ENCODE measurements around the gene TMCC1.
"Not testable (repeated sequence)": the region's sequence is repeated elsewhere in the genome, so short reads cannot be mapped to it uniquely, and the experiment has no call there.

Gene TMCC1

DNA sequence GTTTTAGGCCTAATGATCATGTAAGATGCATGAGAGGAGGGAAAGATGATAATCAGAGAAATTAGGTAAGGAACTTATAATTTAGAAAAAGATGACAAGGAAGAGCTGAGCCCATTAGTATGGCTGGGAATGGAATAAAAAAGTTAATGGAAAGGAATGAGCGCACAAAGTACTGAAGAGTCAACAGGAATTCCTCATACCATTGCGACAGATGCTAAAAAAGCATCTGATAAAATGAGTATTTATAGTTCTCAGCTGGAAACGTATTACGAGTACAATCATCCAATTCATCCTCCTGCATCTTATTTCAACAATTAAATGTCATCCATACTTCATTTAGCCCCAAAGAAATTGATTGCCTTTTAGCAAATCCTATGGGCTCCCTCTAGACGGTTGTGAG, 58.9 kb downstream of the TMCC1 start:
- DNase-seq: no peak

DNA sequence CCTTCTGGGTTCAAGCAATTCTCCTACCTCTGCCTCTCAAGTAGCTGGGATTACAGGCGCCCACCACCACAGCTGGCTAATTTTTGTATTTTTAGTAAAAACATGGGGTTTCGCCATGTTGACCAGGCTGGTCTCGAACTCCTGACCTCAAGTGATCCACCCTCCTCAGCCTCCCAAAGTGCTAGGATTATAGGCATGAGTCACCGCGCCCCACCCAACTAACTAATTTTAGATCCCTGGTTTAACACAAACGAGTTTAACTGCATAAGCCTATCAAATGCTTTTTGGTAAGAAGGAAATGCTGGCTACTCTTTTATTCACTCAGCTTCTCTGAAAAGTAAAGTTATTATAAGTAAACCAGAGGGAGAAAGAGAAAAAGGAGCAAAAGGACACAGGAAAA, 61.6 kb downstream of the TMCC1 start:
- DNase-seq: not testable (repeated sequence)

DNA sequence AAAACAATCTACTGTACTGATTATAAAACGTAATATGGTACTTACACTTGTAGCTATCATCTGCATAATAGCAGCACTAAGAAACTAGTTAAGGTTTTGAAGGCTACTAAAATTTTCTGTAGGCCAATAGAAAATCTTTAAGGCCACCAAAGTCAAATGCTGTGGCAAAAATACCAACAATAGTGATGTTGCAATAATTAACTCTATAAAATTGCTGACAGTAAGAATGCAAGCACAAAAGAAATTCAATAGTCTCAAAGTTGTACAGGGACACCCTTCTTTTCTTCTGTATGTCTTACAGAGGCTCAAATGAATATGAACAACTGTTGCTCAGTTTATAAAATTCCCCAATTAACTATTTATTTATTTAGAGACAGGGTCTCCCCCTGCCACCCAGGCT, 62.0 kb downstream of the TMCC1 start:
- no peak for DNase-seq

DNA sequence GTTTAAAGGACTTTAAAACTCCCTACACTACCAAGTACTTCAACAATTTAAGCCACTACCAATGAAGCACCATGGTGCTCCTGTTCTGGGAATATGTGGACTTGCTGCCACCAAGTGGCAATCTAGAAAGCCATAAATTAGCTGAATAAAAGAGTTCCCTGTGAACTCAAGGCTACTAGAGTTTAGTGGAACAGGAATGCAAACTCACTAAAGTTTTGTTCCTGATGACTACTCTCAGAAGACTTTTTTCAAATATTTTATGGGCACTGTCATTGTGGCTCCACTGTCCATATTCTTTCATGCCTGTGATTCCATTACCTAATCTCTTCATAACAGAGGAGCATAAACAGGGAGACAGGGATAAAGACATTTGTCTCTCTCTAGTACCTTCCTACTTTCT, 63.9 kb downstream of the TMCC1 start:
- DNase-seq: no peak

DNA sequence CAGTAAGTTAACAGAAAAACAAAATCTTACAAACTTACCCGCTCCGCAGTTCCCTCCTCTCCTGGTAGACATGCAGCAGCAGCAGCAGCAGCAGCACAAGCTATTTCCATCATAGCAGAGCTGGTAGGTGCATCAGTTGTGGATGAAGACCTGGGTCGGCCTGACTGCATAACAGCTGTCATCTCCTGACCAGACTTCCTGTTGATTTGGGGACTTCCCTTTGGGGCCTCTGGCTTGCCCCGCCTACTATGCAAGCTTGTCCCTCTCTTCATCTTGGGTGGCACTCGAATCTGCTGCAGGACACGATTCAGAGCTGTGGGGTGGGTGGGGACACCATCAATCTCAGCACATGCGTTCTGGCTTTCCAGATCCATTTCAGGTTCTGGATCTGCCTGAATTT, 65.7 kb downstream of the TMCC1 start:
- no peak for DNase-seq

DNA sequence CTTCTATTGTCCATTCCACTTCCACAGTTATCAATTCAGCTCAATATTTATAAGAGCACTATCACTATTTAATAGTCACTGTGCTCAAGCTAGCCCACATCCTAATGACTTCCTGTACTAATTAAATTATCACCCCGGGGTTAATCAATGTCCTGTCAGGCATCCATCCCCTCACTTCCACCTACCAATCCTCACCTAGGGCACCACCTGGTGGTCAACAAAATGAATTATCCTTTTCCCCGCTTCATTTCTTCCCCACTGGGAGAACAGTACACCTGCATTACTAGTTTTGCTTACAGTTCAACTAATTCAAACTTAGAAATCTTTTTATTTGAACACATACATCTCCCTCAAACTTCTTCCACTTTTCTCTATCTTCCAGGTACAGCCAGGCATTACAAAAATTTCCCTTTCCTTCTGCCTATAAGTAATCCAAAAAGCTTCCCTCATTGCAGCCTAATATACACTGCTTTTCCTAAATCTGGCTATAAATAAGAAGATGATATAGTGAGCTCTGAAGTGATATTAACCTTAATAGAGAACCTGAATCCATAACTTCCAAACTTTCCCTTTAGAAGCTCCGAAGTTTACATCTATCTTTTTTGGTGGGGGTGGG, 68.5 kb downstream of the TMCC1 start:
- DNase-seq: peak; percentile 12

DNA sequence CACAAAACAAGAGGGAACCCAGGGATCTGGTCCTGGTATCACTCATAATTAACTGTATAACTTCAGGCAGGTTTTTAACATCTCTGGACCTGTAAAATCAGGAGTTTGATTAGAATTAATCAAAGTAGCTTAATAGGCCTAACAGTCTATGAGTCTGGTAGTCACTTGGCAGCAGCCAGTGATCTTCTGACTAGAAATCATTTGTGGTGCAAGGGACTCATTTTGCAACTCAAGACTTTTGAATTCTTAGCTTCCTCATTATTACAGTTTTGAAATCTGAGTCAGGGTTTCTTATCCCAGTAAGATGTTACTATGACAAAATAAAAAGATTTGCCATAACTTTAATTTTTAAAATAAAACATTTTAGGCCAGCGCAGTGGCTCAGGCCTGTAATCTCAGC, 70.8 kb downstream of the TMCC1 start:
- no peak for DNase-seq

DNA sequence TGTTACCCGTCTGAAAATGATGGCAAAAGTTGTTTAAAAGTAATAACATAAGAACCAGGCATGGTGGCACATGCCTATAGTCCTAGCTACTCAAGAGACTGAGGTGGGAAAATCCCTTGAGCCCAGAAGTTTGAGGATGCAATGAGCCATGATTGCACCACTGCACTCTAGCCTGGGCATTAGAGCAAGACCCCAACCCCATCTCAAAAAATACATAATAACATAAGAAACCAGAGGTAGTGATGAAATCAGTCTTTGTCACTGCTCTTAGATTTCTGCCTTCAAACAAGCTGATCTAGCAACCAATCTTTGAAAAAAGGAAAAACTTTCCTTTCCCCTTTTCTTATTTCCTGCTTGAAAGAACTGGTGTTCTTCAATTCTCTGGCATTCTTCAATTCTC, 71.3 kb downstream of the TMCC1 start:
- no peak for DNase-seq

DNA sequence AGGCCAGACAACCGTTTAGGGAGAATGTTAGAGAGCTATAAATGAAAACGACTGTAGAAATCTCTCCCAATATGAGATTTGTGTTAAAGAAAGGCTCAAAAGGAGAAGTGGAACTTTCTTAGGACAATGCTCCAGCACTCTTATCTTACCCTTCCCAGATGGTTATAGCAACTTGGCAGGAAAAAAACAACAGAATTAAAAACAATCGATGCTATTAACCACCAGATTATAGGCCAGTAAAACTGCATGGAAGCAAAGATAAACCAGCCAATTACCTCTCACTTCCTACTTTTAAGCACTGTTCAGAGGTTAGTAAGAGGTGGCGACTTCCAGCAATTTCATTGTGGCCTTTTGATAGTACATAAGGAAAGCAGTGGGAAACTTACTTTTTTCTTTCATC, 72.9 kb downstream of the TMCC1 start:
- no peak for DNase-seq

DNA sequence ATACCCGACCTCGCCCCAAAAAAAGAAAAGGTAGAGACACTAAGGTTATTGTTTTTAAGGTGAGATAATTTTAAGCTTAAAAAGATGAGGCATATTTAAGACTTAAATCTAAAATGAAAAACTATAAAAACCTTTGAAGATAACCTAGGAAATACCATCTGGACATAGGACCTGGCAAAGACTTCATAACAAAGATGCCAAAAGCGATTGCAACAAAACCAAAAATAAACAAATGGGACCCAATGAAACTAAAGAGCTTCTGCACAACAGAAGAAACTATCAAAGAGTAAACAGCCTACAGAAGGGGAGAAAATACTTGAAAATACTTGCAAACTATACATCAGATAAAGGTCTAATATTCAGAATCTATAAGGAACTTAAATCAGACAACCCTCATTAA, 80.9 kb downstream of the TMCC1 start:
- no peak for DNase-seq

DNA sequence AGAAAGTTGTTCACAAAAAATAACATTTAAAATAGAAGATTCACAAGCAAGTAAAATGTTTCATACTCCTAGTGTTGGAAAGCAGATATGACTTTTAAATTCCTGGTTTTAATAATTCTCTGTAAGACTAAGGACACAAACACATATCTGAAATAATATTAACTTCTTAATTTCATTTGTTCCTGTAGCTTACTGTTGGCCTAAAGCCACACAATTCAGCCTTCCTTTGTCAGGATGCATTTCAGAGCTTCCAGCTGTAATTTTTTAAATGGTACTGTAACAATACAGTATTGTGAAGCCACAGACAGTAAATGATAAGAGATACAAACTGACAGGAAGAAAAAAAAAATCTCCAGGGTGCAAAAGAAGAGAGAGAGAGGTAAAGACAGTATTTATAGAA, 84.2 kb downstream of the TMCC1 start:
- DNase-seq: no peak

DNA sequence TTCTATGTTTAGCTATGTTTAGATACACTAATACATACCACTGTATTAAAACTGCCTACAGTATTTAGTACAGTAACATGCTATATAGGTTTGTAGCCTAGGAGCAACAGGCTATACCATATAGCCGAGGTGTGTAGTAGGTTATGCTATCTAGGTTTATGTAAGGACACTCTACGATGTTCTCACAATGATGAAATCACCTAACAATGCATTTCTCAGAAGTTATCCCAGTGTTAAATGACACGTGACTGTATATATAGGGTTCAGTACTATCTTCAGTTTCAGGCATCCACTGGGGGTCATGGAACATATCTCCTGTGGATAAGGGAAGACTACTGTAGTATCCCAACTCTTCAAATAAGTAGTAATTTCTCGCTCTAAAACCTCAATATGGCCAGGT, 97.4 kb downstream of the TMCC1 start:
- no peak for DNase-seq

DNA sequence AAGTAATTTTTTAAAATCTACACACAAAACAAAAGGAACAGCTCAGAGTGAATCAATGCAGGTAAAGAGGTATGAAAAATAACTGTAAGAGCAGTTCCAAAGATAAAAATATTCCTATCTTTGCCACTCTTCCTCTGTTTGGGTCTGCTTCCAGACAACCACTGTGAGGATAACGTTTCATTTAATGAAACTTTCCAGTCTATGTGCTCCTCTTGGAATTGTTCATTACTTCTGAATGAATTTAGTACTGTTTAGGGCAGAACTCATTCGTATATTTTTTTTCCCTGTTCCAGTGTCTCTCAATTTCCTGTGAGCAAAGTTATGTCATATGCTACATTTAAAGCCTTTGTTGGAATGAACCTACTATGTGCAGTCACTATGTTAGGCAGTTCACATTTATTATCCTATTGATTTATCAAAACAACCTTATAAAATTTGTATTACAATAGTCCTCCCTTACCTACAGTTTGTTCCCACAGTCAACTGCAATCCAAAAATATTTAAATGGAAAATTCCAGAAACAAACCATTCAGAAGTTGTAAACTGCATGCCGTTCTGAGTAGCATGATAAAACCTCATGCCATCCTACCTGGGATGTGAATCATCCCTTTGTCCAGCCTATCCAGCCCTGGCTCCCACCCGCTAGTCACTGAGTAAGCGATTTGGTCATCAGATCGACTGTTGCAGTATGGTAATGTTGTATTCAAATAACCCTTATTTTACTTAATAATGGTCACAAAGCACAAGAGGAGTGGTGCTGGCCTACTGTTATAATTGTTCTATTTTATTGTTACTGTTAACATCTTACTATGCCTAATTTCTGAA, 98.1 kb downstream of the TMCC1 start:
- no peak for DNase-seq

DNA sequence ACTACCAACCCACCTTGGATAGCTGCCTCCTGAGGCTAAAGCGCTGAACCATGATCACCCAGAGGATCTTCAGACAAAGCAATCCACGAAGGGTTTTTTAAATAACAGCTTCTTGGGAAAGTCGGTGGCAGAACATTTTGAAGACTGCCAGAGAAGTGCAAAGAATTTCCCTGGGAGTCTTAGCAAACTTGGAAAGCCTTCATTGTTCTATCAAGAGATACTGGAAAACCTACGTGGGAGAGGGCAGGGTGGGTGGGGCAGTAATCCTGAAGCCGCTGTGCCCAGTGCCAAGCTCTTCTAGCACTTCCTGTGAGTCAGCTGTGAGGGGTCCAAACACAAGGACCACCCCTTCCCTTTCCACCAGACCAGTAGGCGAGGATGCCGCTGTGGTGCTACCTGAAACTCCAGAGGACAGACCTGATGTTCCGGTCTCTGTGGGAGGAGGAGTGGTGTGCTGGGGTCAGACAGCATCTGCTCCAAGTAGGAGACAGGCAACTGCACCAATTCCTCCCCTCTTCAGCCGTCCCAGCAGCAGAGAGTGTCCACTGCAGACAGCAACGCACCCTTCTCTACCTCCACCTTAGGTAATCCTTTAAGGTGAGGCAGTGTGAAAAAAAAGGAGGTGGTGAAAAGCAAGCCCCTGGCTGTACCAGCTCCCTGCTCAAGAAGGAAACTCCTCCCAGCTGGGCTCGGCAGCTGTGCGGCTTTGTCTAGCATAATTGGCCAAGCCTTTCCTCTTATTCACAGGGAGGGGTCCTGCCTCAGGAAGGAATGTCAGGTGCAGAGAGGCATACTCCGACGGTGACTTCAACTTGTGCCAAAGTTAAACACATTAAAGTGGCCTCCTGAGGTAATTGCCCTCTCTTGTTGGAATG, 99.0 kb downstream of the TMCC1 start:
- DNase-seq: no peak

DNA sequence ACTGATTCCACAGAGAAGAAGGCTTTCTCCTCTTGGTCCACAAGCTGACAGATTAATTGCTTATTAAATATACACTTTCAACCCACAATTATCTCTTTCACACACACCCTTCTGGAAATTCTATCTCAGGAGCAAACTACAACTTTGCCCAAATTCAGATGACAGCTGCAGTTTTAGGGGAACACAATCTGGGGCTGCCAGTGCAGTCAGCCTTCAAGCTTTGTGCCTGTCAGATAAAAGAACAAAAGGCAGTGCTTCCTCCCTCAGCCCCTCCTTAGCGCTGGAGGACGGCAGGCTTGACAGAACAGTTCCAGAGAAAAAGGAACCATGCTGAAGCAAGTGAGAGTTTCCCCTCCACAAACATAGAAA, 99.6 kb downstream of the TMCC1 start:
- DNase-seq: no peak

DNA sequence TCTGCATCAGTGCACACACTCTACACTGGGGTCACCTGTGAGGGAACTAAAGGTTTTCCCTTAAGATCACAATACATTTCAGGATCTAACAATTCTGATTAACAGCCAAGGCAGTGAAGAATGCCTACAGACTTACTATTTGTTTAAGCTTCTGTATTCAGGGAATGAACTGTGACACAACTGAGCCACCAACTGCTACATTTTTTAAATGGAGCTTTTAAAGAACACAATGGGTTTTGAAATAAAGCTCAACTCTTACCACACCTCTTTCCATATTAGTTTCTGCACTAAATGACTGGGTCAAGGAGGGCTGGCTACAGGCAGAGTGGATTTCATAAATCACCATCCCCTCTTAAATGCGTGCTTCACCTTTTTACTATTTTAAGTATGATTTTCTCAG, 100.2 kb downstream of the TMCC1 start:
- DNase-seq: no peak

DNA sequence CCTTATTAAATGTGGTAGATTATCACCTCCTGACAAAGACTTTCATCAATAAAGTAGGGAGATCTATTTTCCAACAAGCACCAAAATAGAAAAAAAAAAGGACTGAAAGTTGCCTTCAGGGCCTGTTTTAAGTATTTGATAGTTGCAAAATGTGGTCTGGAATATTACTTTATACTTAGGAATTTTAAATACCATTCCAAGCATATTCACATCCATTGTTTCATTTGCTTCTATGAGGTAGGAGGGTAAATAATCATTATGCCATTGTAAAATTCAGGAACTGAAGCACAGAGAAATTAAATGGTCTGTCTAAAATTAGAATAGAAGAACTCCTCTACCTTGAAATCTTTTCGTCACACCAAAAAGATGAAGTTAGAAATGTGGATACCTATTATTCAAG, 110.0 kb downstream of the TMCC1 start:
- DNase-seq: no peak

DNA sequence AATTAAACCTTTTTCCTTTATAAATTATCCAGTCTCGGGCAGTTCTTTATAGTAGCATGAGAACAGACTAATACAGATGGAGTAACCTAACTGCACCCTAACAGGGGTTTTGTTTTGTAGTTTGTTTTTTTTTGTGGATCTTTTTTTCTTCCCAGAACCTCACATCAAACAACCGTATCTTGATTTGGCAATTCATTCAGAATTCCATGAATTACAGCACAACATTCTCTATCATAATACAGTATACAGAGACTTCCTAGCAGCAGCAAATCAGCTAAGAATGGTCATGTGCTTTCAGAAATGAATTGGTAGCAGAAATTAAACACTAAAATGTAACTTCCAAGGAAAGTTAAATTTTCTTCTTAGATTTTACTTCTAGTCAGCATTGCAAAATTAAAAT, 114.6 kb downstream of the TMCC1 start:
- no peak for DNase-seq

DNA sequence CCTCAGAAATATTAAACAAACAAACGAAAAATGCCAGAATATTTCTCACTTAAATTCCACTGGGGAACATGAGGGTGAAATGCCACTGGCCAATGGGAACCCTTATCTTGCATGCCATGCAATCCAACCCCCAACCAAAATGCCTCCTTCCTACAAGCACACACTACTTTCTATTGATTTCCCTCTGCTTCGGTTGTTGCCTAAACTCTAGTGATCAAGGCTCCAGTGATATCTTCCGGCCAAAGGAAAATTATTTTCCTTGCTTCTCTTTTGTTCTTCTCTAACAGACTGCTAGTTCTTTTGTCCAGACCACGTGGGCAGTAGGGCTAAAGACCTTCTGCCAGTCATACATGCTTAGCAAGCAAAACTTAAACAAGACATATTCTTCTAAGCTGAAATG, 115.7 kb downstream of the TMCC1 start:
- no peak for DNase-seq

DNA sequence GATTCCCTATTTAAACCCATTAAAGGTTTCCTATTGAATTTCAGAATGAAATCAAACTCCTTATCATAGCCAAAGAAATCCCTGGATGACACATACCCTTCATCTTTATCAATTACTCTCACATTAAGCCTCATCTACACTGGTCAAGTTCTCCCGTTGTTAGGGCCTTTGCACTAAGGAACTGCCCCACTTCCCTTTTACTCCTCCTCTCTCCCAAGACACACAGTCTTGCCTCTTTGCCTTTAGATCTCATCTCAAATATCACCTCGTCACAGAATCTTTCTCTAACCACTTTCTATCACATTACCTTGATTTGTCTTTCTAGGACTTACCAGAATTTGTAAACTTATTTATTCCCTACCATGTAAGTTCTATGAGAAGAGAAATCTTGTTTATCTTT, 117.6 kb downstream of the TMCC1 start:
- no peak for DNase-seq

DNA sequence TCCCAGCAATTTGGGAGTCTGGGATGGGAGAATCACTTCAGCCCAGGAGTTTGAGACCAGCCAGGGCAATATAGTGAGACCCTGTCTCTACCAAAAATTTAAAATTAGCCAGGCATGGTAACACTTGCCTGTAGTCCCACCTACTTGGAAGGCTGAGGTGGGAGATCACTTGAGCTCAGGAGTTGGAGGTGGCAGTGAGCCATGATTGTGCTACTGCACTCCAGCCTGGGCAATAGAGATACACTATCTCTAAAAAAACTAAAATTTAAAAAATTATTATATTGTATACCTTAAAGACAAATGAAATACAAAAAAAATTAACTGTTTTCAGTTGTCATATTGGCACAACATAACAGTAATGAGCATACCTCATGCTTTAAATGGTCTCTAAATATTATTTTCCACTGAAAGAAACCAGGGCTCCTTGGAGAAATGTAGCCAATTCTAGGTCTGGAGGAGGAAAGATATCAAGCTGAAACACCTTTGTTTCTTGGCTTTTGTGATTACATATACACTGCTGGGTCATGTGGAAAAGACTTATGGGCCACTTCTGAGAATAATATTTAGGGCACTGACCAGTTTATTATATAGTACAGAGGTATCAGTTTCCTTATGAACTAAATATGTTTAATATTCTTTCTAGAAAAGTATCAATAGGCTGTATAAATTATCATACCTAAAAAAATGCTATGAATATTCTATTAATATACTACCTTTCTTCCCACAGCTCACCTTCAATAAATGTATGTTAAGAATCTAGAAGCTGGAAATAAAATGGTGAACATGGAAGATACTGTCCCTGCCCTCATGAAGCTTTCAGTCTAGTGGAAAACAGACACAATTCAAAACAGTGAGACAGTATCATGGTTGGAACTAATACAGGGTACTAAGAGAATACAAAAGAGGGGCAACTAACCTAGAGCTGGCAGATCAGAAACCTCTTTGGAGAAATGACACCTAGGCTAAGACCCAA, 119.5 kb downstream of the TMCC1 start:
- DNase-seq: no peak

DNA sequence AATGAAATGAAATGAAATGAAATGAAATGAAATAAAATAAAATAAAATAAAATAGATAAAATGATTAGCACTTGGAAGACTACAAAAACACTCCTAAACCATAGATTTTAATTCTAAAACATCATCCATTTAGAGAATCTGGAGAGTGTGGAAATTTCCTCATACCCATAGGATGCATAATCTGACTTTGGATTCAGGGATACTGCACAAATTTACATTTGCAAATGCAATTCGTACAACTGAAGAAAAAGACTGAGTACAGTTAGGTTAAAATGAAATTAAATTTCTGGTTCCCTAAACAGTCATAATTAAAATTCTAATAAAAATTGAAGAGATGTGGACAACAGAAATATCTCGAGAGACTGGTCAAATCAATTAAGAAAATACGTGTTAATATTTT, 122.9 kb downstream of the TMCC1 start:
- no peak for DNase-seq

DNA sequence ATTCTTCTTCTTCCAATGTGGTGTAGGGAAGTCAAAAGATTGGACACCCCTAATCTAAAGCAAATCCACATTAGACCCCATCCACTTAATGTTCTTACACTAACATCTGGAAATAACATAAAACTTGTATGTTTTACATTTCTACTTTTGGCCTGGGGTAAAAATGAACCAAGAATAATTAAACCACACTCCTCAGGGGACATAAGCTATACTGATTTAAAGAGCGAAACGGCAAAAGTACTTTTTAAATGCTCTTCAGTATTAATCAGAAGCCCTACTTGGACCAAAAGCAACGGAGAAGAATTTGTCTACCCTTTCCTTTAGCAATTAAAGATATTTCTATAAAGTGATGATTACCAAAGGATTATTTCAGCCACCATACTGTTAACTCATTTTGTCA, 123.9 kb downstream of the TMCC1 start:
- DNase-seq: no peak

Measured in NK-92 treated with Interleukin-12 subunit alpha and Interleukin-12 subunit beta, amount 100 ng/mL, for 24 hours (cell line).